ENCODE data around the gene VANGL1.
A peak's percentile ranks its signal among the peaks of the same experiment; 100 is the strongest.

Gene VANGL1

GRCh38 chr1:115656461-115657077, 14.8 kb downstream of the VANGL1 start:
- Mint-ChIP-seq H3K36me3 (ENCODE audit: low read depth) (peaks cover 75% of the 10 kb centered on the region), H3K4me3 (no peak overlapping the region), H3K27ac (no peak overlapping the region), H3K4me1 (peaks cover 35% of the 10 kb centered on the region), H3K27me3 (ENCODE audit: low read depth, poor library complexity) (peaks cover 3% of the 10 kb centered on the region), H3K9me3 (no peaks in the 10 kb centered on the region)
- TF ChIP-seq CTCF (IDR thresholded peaks at IDR 0.05) = no peak
- no peak for DNase-seq

GRCh38 chr1:115658646-115659045, 16.9 kb downstream of the VANGL1 start:
- H3K4me3 Mint-ChIP-seq = no peak overlapping the region
- no peak for TF ChIP-seq CTCF (IDR thresholded peaks at IDR 0.05)
- no peak overlapping the region for H3K27ac Mint-ChIP-seq
- H3K9me3 Mint-ChIP-seq = no peaks in the 10 kb centered on the region
- peaks cover 35% of the 10 kb centered on the region for H3K4me1 Mint-ChIP-seq
- H3K27me3 Mint-ChIP-seq (ENCODE audit: low read depth, poor library complexity) = peaks cover 3% of the 10 kb centered on the region
- peaks cover 73% of the 10 kb centered on the region for H3K36me3 Mint-ChIP-seq (ENCODE audit: low read depth)
- no peak for DNase-seq

GRCh38 chr1:115660151-115660550, 18.4 kb downstream of the VANGL1 start:
- Mint-ChIP-seq H3K4me1 (peaks cover 39% of the 10 kb centered on the region), H3K9me3 (no peaks in the 10 kb centered on the region), H3K36me3 (ENCODE audit: low read depth) (peaks cover 85% of the 10 kb centered on the region), H3K27me3 (ENCODE audit: low read depth, poor library complexity) (no peaks in the 10 kb centered on the region), H3K4me3 (no peak overlapping the region), H3K27ac (no peak overlapping the region)
- no peak for TF ChIP-seq CTCF (IDR thresholded peaks at IDR 0.05)
- no peak for DNase-seq

- Mint-ChIP-seq H3K9me3 (no peaks in the 10 kb centered on the region), H3K36me3 (ENCODE audit: low read depth) (peaks cover 89% of the 10 kb centered on the region), H3K27ac (no peak overlapping the region), H3K4me3 (no peak overlapping the region), H3K27me3 (ENCODE audit: low read depth, poor library complexity) (no peaks in the 10 kb centered on the region), H3K4me1 (peaks cover 42% of the 10 kb centered on the region)
- TF ChIP-seq CTCF (IDR thresholded peaks at IDR 0.05) = no peak
- DNase-seq = no peak
Measured at GRCh38 chr1:115661157-115661556, 19.4 kb downstream of the VANGL1 start.

GRCh38 chr1:115665319-115666096, 23.7 kb downstream of the VANGL1 start:
- DNase-seq = no peak
- H3K36me3 Mint-ChIP-seq (ENCODE audit: low read depth) = peaks cover 80% of the 10 kb centered on the region
- peaks cover 11% of the 10 kb centered on the region for H3K9me3 Mint-ChIP-seq
- no peaks in the 10 kb centered on the region for H3K27me3 Mint-ChIP-seq (ENCODE audit: low read depth, poor library complexity)
- no peak overlapping the region for H3K4me3 Mint-ChIP-seq
- peaks cover 27% of the 10 kb centered on the region for H3K4me1 Mint-ChIP-seq
- no peak for TF ChIP-seq CTCF (IDR thresholded peaks at IDR 0.05)
- H3K27ac Mint-ChIP-seq = peak overlapping the region; percentile 82

GRCh38 chr1:115666206-115666605, 24.4 kb downstream of the VANGL1 start:
- peaks cover 73% of the 10 kb centered on the region for H3K36me3 Mint-ChIP-seq (ENCODE audit: low read depth)
- TF ChIP-seq CTCF (IDR thresholded peaks at IDR 0.05) = no peak
- no peak overlapping the region for H3K27ac Mint-ChIP-seq
- no peak for DNase-seq
- peaks cover 11% of the 10 kb centered on the region for H3K9me3 Mint-ChIP-seq
- no peak overlapping the region for H3K4me3 Mint-ChIP-seq
- H3K4me1 Mint-ChIP-seq = peaks cover 34% of the 10 kb centered on the region
- no peaks in the 10 kb centered on the region for H3K27me3 Mint-ChIP-seq (ENCODE audit: low read depth, poor library complexity)

Data from nephron progenitor cell (in vitro differentiated cells).